PC-9 (cell line): ENCODE measurements around the gene CD44. TPM values are rescaled to one million over a fixed set of nuclear protein-coding genes. Genes with fewer than 3 reads are reported as not detected.
A peak's percentile ranks its signal among the peaks of the same experiment; 100 is the strongest.

ENCODE experiments used
- BruUV-seq: library from RNA; stranded (reverse); fragments of 400-500 nt; replicated peaks from 2 replicates; lab custom pipeline; 2021; lab: Mats Ljungman, UMichigan
- CTCF ChIA-PET: fragments of 300-600 bp; sonication (Branson Sonifier 250); formaldehyde crosslinking; loops from one replicate; lab custom pipeline; 2022; ENCODE audit warnings: antibody characterized with exemption; lab: Charles Lee
- POLR2A ChIA-PET: fragments of 300-600 bp; sonication (Branson Sonifier 250); formaldehyde crosslinking; loops from one replicate; lab custom pipeline; 2022; ENCODE audit warnings: antibody characterized with exemption; ENCODE audit not compliant: unreplicated experiment; lab: Charles Lee
- DNase-seq, 2 experiments: peaks; one replicate each; pipeline versions ENCODE4 v3.0.0 to v3.0.0-alpha.2; 2015 to 2022; ENCODE audit warnings: mixed read lengths in 1 of 2
- H2AFZ ChIP-seq: fragments of 200-600 bp; sonication (generic); 2 replicates; pipeline ENCODE4 v1.8.1; 2017; ENCODE audit warnings: antibody characterized with exemption
- H3F3A ChIP-seq: fragments of 200-600 bp; sonication (generic); 2 replicates; pipeline ENCODE4 v1.8.1; 2017; ENCODE audit warnings: antibody characterized with exemption, mild to moderate bottlenecking, low read depth; ENCODE audit not compliant: insufficient read depth
- H3K27ac ChIP-seq: fragments of 200-600 bp; sonication (generic); 2 replicates; pipeline ENCODE4 v1.6.1; 2016; ENCODE audit warnings: mixed run types
- H3K27me3 ChIP-seq: fragments of 200-600 bp; sonication (generic); 2 replicates; pipeline ENCODE4 v1.6.1; 2016; ENCODE audit warnings: low read depth, mixed run types; ENCODE audit not compliant: insufficient read depth
- H3K36me3 ChIP-seq: fragments of 200-600 bp; sonication (generic); 2 replicates; pipeline ENCODE4 v1.6.1; 2016; ENCODE audit warnings: low read depth, mixed run types
- H3K4me1 ChIP-seq: fragments of 200-600 bp; sonication (generic); replicated peaks from 2 replicates; pipeline ENCODE4 v1.6.1; 2016; ENCODE audit warnings: mixed run types; ENCODE audit not compliant: insufficient read depth
- H3K4me2 ChIP-seq: fragments of 200-600 bp; sonication (generic); 2 replicates; pipeline ENCODE4 v1.6.1; 2017; ENCODE audit warnings: mixed run types
- H3K4me3 ChIP-seq: fragments of 200-600 bp; sonication (generic); 2 replicates; pipeline ENCODE4 v1.6.1; 2016; ENCODE audit warnings: mixed run types
- H3K79me2 ChIP-seq: fragments of 200-600 bp; sonication (generic); 2 replicates; pipeline ENCODE4 v1.6.1; 2017; ENCODE audit warnings: low read depth, mixed run types
- H3K9me2 ChIP-seq: fragments of 200-600 bp; sonication (generic); 2 replicates; pipeline ENCODE4 v1.8.1; 2017; ENCODE audit warnings: mild to moderate bottlenecking; ENCODE audit not compliant: insufficient read depth
- H3K9me3 ChIP-seq: fragments of 200-600 bp; sonication (generic); 2 replicates; pipeline ENCODE4 v1.8.1; 2016; ENCODE audit warnings: low read depth; ENCODE audit not compliant: insufficient read depth
- H4K20me1 ChIP-seq: fragments of 200-600 bp; sonication (generic); 2 replicates; pipeline ENCODE4 v1.8.1; 2017; ENCODE audit not compliant: insufficient read depth
- CTCF ChIP-seq: fragments of 200-600 bp; sonication (generic); conservative IDR thresholded peaks from 2 replicates; pipeline ENCODE4 v1.6.1; 2017; ENCODE audit warnings: mixed run types, antibody characterized with exemption, mild to moderate bottlenecking, moderate library complexity
- EZH2 ChIP-seq: fragments of 200-600 bp; sonication (generic); IDR thresholded peaks from 2 replicates; pipeline ENCODE4 v1.8.0; 2017; ENCODE audit warnings: antibody characterized with exemption, low read depth
- intact Hi-C: fragments of 100-400 bp; cut with micrococcal nuclease; formaldehyde crosslinking; loops from one replicate; pipeline ENCODE4 v1.10.0; 2022; ENCODE audit not compliant: unreplicated experiment
- total RNA-seq: library from RNA; stranded (reverse); gene quantifications from 2 replicates; pipeline ENCODE4 v1.2.3, GENCODE V29; 2021

Gene CD44
- total RNA-seq, 1 experiment from 2014 or later, result 775 TPM

- Histone ChIP-seq H3K9me3 (no peaks in the 10 kb centered on the region), H3K27me3 (no peaks in the 10 kb centered on the region), H3K9me2 (no peaks in the 10 kb centered on the region), H4K20me1 (no peaks in the 10 kb centered on the region), H2AFZ (no peak overlapping the region), H3K4me3 (no peak overlapping the region), H3K36me3 (no peaks in the 10 kb centered on the region), H3K27ac (no peak overlapping the region), H3K79me2 (no peaks in the 10 kb centered on the region), H3F3A (peaks cover 14% of the 10 kb centered on the region), H3K4me2 (no peak overlapping the region), H3K4me1 (peaks cover 12% of the 10 kb centered on the region)
- BruUV-seq, result no TSS peak
- TF ChIP-seq CTCF, result no peak
- TF ChIP-seq EZH2, result no peak
- CTCF ChIA-PET, result no interaction called here
- no peak for DNase-seq
- intact Hi-C loops, result no loop called here
- POLR2A ChIA-PET, result no interaction called here
Measured at GRCh38 chr11:35271031-35271430, 132.1 kb downstream of the CD44 start.

- no peaks in the 10 kb centered on the region for H4K20me1 ChIP-seq
- H3K9me3 ChIP-seq, result no peaks in the 10 kb centered on the region
- H3K79me2 ChIP-seq, result no peaks in the 10 kb centered on the region
- no peak overlapping the region for H3K4me2 ChIP-seq
- H3K36me3 ChIP-seq, result no peaks in the 10 kb centered on the region
- no peak overlapping the region for H3K4me3 ChIP-seq
- no peak for DNase-seq
- peaks cover 14% of the 10 kb centered on the region for H3F3A ChIP-seq
- intact Hi-C loops, result no loop called here
- H3K27ac ChIP-seq, result no peak overlapping the region
- ChIA-PET CTCF (no interaction called here), POLR2A (no interaction called here)
- H3K27me3 ChIP-seq, result no peaks in the 10 kb centered on the region
- TF ChIP-seq EZH2, result no peak
- TF ChIP-seq CTCF, result no peak
- BruUV-seq, result no TSS peak
- H3K9me2 ChIP-seq, result no peaks in the 10 kb centered on the region
- peaks cover 21% of the 10 kb centered on the region for H3K4me1 ChIP-seq
- no peak overlapping the region for H2AFZ ChIP-seq
Measured at GRCh38 chr11:35272391-35272902, 133.5 kb downstream of the CD44 start.

GRCh38 chr11:35274909-35275785, 136.2 kb downstream of the CD44 start:
- no peaks in the 10 kb centered on the region for H3K27me3 ChIP-seq
- no peaks in the 10 kb centered on the region for H3K36me3 ChIP-seq
- no peaks in the 10 kb centered on the region for H3K9me2 ChIP-seq
- H4K20me1 ChIP-seq, result no peaks in the 10 kb centered on the region
- no TSS peak for BruUV-seq
- intact Hi-C loops, result no loop called here
- H3K27ac ChIP-seq, result no peak overlapping the region
- DNase-seq, result peak; percentile 45 to 68
- TF ChIP-seq CTCF, result no peak; the same call in 1 of the 2 replicates
- TF ChIP-seq EZH2, result no peak
- no peaks in the 10 kb centered on the region for H3K9me3 ChIP-seq
- H3K4me1 ChIP-seq, result peaks cover 21% of the 10 kb centered on the region
- H3K4me2 ChIP-seq, result peak overlapping the region; percentile 32; the same call in 1 of the 2 replicates
- CTCF ChIA-PET, result no interaction called here
- POLR2A ChIA-PET, result no interaction called here
- H3K79me2 ChIP-seq, result no peaks in the 10 kb centered on the region
- peaks cover 14% of the 10 kb centered on the region for H3F3A ChIP-seq
- no peak overlapping the region for H3K4me3 ChIP-seq
- H2AFZ ChIP-seq, result no peak overlapping the region
